ENCODE measurements around the gene SNED1. TPM values are rescaled to one million over a fixed set of nuclear protein-coding genes. Genes with fewer than 3 reads are reported as not detected.

Gene SNED1
- total and polyA plus RNA-seq, 8 donors: 2.0 to 106 (median 16.0) TPM

DNA sequence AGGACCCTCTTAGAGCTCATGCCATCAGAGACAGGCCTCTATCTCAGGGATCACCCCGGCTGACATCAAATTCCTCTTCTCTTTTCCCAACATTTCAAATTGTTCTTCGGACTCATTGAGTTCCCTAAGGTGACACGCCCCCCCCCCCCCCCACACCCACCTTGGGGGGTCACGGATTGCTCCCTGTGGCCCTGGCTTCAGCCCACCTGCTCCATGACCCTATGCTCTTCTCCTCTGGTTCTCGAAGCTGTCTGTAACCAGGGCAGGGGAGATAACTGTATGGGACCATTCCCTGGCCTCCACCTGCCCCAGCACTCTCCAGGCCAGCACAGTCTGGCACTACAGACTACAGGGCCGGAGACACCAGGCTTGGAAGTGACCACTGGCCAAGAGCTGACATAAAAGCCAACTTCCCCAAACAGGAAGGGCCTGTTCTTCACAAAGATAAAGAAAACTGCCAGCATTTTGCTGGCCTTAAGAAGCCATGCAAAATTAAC lies 96.6 kb downstream of the SNED1 start:
- Histone ChIP-seq H3K4me3 (no peak overlapping the region), H3K27me3 (no peaks in the 10 kb centered on the region), H3K36me3 (peaks cover 28 to 100% (median 96%) of the 10 kb centered on the region in 4 donors), H3K4me1 (peaks cover 0 to 38% (median 11%) of the 10 kb centered on the region in 4 donors), H3K27ac (no peak overlapping the region), H3K9me3 (no peaks in the 10 kb centered on the region)
- intact Hi-C loops (cut with DNase I; ENCODE audit: low total_unique reads): no loop called here
- WGBS, 5 donors: 79 to 90% (median 86%) methylated on average over 4 to 6 of the region's 6 CpGs
- DNase-seq: no peak
- TF ChIP-seq POLR2AphosphoS5 (IDR thresholded peaks at IDR 0.05) (no peak), EP300 (IDR thresholded peaks at IDR 0.05) (no peak), POLR2A (IDR thresholded peaks at IDR 0.05) (no peak)
- TF ChIP-seq, protein P1, sequence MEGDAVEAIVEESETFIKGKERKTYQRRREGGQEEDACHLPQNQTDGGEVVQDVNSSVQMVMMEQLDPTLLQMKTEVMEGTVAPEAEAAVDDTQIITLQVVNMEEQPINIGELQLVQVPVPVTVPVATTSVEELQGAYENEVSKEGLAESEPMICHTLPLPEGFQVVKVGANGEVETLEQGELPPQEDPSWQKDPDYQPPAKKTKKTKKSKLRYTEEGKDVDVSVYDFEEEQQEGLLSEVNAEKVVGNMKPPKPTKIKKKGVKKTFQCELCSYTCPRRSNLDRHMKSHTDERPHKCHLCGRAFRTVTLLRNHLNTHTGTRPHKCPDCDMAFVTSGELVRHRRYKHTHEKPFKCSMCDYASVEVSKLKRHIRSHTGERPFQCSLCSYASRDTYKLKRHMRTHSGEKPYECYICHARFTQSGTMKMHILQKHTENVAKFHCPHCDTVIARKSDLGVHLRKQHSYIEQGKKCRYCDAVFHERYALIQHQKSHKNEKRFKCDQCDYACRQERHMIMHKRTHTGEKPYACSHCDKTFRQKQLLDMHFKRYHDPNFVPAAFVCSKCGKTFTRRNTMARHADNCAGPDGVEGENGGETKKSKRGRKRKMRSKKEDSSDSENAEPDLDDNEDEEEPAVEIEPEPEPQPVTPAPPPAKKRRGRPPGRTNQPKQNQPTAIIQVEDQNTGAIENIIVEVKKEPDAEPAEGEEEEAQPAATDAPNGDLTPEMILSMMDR (IDR thresholded peaks at IDR 0.05): no peak

DNA sequence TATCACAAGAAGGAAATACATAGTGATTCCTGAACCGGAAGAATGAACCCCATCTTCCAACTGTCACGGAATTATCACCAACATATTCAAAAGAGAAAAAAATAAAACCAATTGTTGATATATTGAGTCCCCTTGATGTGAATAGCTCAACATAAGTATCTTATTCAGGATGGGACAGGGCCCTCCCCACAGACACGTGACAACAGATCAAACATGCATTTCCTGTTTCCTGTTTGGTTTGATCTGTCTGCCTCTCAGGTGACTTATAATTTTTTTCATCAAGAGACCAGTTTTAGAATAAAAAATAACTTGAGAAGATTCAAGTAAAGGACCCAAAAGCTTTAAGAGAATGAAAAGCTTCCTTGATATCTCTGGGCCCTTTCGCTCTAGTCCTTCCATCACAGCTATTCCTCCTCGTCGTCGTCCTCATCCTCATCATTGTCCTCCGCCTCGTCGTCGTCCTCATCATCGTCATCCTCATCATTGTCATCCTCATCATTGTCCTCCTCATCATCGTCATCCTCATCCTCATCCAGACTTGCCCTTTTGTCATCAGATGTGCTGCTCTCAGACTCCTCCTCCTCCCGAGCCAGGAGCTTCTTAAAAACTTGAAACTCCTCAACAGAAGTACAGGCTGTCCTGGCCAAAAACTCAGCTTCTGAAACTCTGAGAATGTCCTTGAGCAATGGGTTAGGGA lies 97.3 kb downstream of the SNED1 start:
- Histone ChIP-seq H3K9me3 (no peaks in the 10 kb centered on the region), H3K27me3 (no peaks in the 10 kb centered on the region), H3K4me1 (peaks cover under 1 to 46% (median 17%) of the 10 kb centered on the region in 4 donors), H3K4me3 (no peak overlapping the region), H3K36me3 (peaks cover 28 to 98% (median 90%) of the 10 kb centered on the region in 4 donors), H3K27ac (no peak overlapping the region)
- intact Hi-C loops (cut with DNase I; ENCODE audit: low total_unique reads): no loop called here
- TF ChIP-seq POLR2A (IDR thresholded peaks at IDR 0.05) (no peak), POLR2AphosphoS5 (IDR thresholded peaks at IDR 0.05) (no peak), EP300 (IDR thresholded peaks at IDR 0.05) (no peak)
- TF ChIP-seq, protein P1 (IDR thresholded peaks at IDR 0.05): no peak
- WGBS, 5 donors: 83 to 89% (median 86%) methylated on average over 14 of the region's 14 CpGs
- no peak for DNase-seq

DNA sequence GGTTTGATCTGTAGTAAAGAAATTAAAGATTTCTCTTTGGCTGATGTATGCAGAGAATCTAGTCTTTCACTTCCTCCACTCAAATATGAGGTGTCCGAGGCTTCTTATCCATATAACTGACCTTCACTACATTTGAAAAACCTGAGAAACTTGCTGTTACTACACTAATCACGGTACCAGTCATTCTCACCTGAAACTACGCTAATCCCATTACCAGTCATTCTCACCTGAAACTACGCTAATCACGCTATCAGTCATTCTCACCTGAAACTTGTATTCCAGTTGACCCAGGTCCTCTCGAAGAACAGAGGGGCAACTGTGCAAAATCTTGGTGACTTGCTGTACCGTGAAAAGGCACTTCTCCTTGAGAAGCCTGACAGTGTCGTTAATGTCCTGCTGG lies 98.6 kb downstream of the SNED1 start:
- Histone ChIP-seq H3K4me1 (peaks cover 8 to 54% (median 27%) of the 10 kb centered on the region in 4 donors), H3K36me3 (peaks cover 28 to 85% (median 78%) of the 10 kb centered on the region in 4 donors), H3K27ac (no peak overlapping the region), H3K27me3 (no peaks in the 10 kb centered on the region), H3K4me3 (no peak overlapping the region), H3K9me3 (no peaks in the 10 kb centered on the region)
- TF ChIP-seq, protein P1 (IDR thresholded peaks at IDR 0.05): no peak
- TF ChIP-seq EP300 (IDR thresholded peaks at IDR 0.05): no peak
- TF ChIP-seq POLR2A (IDR thresholded peaks at IDR 0.05): no peak
- TF ChIP-seq POLR2AphosphoS5 (IDR thresholded peaks at IDR 0.05): no peak
- WGBS, 5 donors: 82 to 90% (median 88%) methylated on average over 8 of the region's 8 CpGs
- no peak for DNase-seq
- intact Hi-C loops (cut with DNase I; ENCODE audit: low total_unique reads): no loop called here

DNA sequence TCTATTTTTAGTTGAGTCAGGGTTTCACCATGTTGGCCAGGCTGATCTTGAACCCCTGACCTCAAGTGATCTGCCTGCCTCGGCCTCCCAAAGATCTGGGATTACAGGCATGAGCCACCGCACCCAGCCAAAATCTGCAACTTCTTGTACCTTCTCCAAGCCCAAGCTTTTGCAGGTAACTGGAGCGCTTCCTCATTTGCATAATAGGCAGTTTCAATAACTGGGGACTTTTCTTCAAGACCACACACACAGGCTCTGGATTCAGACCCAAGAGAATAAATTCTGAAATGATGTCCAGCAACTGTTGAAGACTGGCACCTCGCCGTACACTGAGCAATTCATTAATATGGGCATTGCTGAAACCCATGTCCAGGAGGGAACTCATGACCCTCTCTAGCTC lies 100.8 kb downstream of the SNED1 start:
- no peak for DNase-seq
- 89 to 97% (median 92%) methylated on average over 5 of the region's 5 CpGs for WGBS, 5 donors
- H3K27ac ChIP-seq: no peak overlapping the region
- H3K9me3 ChIP-seq: no peaks in the 10 kb centered on the region
- TF ChIP-seq POLR2A (IDR thresholded peaks at IDR 0.05): no peak
- TF ChIP-seq, protein P1 (IDR thresholded peaks at IDR 0.05): no peak
- no peak for TF ChIP-seq POLR2AphosphoS5 (IDR thresholded peaks at IDR 0.05)
- no peak for TF ChIP-seq EP300 (IDR thresholded peaks at IDR 0.05)
- H3K27me3 ChIP-seq: no peaks in the 10 kb centered on the region
- intact Hi-C loops (cut with DNase I; ENCODE audit: low total_unique reads): no loop called here
- peaks cover 8 to 65% (median 39%) of the 10 kb centered on the region in 4 donors for H3K4me1 ChIP-seq
- peaks cover 21 to 63% (median 55%) of the 10 kb centered on the region in 4 donors for H3K36me3 ChIP-seq
- no peak overlapping the region for H3K4me3 ChIP-seq
